ENCODE results near the gene METTL8.

- TF ChIP-seq CTCF (IDR thresholded peaks at IDR 0.05) (no peak), POLR2A (IDR thresholded peaks at IDR 0.05) (no peak)
Observed at GRCh38 chr2:171447675-171448074, 13.9 kb upstream of the METTL8 start.

Measured in prostate gland (tissue), 2 donors.